22Rv1 (cell line): Measurements from ENCODE around the gene AUTS2.

Source experiments
- CTCF ChIP-seq: fragments of 450-650 bp; IDR thresholded peaks from 2 replicates; pipeline ENCODE4 v1.5.1; 2017; ENCODE audit warnings: mild to moderate bottlenecking
- ZFX ChIP-seq: fragments of 450-650 bp; IDR thresholded peaks from 2 replicates; pipeline ENCODE4 v1.6.1; 2017; ENCODE audit warnings: antibody characterized with exemption, borderline replicate concordance

DNA sequence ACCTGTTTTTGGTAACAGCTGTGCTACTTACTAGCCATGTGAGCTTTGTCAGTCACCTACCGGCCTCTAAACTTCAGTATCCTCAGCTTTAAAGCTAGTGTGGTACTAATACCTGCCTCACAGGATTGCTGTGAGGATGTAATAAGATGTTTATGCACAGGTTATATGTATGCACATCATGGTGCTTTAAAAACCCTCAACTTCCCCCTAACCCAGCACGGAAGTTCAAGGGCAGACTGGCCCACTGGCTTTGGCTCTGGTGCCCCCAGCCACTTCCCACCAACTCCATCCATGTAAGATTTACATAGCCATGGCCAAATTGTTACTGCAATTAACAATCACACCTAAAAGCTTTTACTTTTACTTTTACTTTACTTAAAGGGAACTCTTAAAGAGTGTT is 857.6 kb downstream of the AUTS2 start:
- no peak for TF ChIP-seq CTCF
- TF ChIP-seq ZFX, result no peak
